Activated naive CD4-positive, alpha-beta T cell treated with anti-CD3 and anti-CD28 coated beads, Interleukin-2, amount 50 U/mL, for 72 hours (primary cell): ENCODE results near the gene PADI3. TPM values are rescaled to one million over a fixed set of nuclear protein-coding genes. Genes with fewer than 3 reads are reported as not detected.
A peak's percentile ranks its signal among the peaks of the same experiment; 100 is the strongest.

Experiments used
- ATAC-seq, 2 donors: fragments of 150-1000 bp; cut with Tn5 transposase; 2 replicates each; pipeline ENCODE4 v1.10.0; 2021; ENCODE audit warnings: mild to moderate bottlenecking in 2 of 2, moderate library complexity in 2 of 2
- DNase-seq, 2 donors: peaks; one replicate each; pipeline ENCODE4 v3.0.0; 2021 to 2022; ENCODE audit warnings: low spot score in 2 of 2
- H3K27ac Mint-ChIP-seq, 2 donors: one replicate each; pipeline ENCODE4 v1.8.0; 2022; ENCODE audit warnings: mild to moderate bottlenecking in 2 of 2, mixed read lengths in 2 of 2
- H3K36me3 Mint-ChIP-seq, 2 donors: one replicate each; pipeline ENCODE4 v1.8.0; 2022; ENCODE audit warnings: mixed read lengths in 2 of 2
- H3K9me3 Mint-ChIP-seq, 2 donors: one replicate each; pipeline ENCODE4 v1.8.0; 2022; ENCODE audit warnings: mixed read lengths in 2 of 2
- total RNA-seq, 2 donors: library from RNA; stranded (reverse); gene quantifications; one replicate each; pipeline ENCODE4 v1.2.3, GENCODE V29; 2022

PADI3 gene
- total RNA-seq, 2 donors from 2014 or later: not detected

DNA sequence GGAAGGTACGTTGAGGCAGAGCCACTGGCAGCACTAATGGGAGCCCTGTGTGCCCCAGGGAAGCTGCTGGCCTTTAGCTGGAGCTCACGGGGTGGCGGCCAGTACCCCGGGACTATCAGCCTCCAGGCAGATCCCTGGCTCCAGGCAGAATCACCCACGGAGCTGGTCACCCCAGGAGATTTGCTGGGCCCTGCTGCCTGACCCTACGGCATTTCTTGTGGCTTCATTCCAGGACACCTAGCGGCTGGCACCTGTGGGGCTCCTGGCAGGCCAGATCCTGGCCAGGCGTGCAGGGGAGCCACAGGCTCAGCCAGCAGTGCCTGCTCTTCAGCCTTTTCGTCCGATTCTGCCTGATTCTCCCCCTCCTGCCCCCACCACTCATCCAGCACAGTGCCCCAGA lies 36.9 kb upstream of the PADI3 start:
- Mint-ChIP-seq H3K9me3 (no peaks in the 10 kb centered on the region), H3K36me3 (no peaks in the 10 kb centered on the region), H3K27ac (no peak overlapping the region)
- DNase-seq (no peak), ATAC-seq (no peak)

DNA sequence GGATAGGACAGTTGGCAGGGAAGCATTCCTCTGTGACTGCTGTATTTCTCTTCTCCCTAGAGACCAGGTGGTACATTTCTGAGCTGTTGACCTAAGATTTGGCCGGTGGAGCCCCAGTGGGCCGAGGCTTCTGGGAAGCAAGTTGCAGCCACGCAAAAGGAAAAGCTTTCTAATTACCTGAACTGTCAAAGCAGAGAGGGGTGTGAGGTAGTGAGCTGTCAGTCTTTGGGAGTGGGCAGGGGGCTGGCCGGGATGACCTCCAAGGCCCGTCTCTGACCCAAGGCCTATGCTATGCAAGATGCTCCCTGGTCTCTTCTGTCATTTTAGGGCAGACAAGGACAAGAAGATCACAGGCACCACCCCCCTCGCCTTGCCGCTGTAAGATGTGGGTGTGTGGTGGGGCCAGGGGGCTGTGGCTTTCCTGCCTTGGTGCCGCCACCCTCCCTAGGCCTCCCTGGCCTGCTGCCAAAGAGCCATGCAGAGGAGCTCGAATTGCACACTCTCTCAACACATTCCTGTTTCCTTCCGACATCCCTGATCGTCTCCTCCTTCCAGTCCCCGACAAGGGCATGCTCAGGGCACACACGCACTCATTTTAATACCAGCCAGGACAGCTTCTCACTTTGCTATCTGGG lies 36.3 kb upstream of the PADI3 start:
- DNase-seq (peak in 1 of 2 donors; percentile 56), ATAC-seq (peak in 1 of 2 donors; percentile 48)
- Mint-ChIP-seq H3K27ac (no peak overlapping the region), H3K36me3 (no peaks in the 10 kb centered on the region), H3K9me3 (no peaks in the 10 kb centered on the region)

DNA sequence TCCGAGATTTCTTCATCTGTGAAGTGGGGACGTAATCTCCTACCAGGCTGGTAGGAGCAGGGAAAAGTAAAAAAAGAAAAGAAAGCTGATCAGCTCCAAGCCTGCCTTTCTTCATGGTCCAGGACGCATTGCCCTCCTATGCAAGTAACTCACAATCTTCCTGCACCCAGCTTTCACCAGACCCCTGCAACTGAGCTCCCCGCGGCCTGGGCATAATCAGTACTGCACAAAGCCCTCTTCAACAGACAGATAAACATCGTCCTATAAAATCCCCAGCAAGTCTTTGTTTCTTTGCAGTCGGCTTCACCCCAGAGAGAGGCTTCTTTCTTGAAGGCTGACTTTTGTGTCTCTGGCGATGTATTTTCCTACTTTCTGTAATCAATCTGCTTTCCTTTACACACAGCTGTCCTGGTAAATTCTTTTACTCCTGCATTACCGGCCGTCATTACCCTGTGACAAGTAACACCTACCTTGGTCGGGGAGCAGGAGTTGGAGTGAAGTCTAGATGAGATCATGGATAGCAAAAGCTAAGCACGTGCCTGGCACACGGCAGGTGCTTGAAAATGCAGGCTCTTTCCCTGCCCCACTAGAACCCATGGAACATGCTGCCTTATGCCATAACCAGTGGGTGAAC lies 35.6 kb upstream of the PADI3 start:
- Mint-ChIP-seq H3K36me3 (no peaks in the 10 kb centered on the region), H3K9me3 (no peaks in the 10 kb centered on the region), H3K27ac (no peak overlapping the region)
- ATAC-seq: no peak
- no peak for DNase-seq

DNA sequence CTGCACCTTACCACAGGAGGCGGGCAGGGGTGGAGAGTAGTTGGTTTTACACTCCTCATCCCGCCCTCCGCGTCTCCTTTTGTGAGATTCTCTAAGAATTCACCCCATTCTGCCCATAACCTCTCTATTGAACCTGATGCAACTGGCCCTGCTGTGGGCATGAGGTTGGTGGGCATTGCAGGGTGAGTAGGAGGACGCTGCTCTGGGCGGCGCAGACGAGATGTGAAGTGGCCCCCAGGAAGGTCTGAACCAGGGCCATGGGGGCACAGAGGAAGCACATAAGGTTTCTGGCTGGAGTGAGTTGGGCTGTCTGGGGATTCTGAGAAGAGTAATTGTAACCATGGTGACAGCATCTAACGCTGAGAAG lies 35.1 kb upstream of the PADI3 start:
- Mint-ChIP-seq H3K27ac (no peak overlapping the region), H3K36me3 (no peaks in the 10 kb centered on the region), H3K9me3 (no peaks in the 10 kb centered on the region)
- ATAC-seq (no peak), DNase-seq (no peak)

DNA sequence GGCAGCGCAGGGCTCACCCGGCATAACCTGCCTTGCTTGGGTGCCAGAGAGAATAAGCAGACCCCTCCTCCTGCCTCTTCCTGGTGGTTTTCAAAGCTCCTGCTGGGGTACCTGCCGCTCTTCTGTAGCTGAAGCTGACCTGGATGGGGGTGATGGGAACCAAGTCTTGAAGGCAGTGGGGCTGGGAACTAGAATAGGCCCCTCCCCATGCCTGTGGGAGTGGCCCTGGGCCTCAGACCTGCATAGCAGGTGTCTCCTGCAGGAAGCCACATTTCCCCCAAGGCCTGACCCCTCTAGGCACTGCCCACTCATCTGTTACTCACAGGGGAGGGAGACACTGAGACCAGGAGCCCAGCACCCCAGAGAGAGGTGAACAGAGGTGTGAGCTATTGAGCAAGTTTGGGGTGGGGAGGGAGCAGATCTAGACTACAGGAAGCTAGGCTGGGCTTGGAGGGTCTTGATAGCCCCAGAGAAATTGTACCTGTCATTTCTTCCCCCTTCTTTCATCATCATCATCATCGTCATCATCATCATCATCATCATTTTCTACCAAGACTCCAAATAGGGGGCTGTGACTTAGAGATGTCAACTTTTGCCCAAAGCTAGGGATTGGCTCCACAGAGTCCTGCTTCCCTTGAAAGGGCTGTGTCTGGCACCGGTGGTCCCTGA lies 33.9 kb upstream of the PADI3 start:
- DNase-seq: no peak
- ATAC-seq: no peak
- no peak overlapping the region for H3K27ac Mint-ChIP-seq

DNA sequence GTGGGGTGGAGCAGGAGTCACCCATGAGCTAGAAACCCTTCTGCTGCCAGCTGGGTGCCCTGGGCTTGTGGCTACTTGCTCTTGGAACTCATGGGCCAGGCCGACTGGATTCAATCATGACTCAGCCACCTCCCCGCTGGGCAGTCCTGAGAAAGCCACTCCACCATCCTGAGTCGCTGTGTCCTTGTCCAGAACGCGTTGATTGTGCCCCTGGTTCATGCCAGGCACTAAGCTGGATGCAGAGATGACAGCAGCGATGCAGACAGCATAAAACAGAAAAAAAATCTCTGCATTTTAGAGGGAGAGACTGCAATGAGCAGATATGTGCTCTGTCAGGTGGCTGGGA lies 33.4 kb upstream of the PADI3 start:
- ATAC-seq (no peak), DNase-seq (no peak)
- Mint-ChIP-seq H3K9me3 (no peaks in the 10 kb centered on the region), H3K27ac (no peak overlapping the region), H3K36me3 (no peaks in the 10 kb centered on the region)

More for the DNA sequence above, 33.9 kb upstream of the PADI3 start:
- Mint-ChIP-seq H3K9me3 (no peaks in the 10 kb centered on the region), H3K36me3 (no peaks in the 10 kb centered on the region)

DNA sequence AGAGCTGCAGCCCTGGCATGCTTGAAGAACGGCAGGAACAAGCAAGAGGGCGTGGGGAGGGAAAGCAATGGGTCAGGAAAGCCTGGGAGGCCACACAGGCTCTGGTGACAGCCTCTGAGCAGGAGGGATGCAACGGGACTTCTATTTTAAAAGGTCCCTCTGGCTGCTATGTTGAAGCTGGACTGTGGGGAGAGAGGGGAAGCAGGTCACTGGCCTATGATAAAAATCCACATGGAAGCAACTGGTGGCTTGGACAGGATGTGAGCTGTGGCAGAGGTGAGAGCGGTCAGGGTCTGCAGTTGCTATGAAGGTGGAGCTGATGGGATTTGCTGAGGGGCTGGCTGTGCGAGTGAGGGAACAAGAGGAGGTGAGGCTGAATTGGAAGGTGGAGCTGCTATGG lies 32.8 kb upstream of the PADI3 start:
- H3K27ac Mint-ChIP-seq: peak overlapping the region in 1 of 2 donors; percentile 76
- DNase-seq (no peak), ATAC-seq (no peak)
- H3K9me3 Mint-ChIP-seq: no peaks in the 10 kb centered on the region
- no peaks in the 10 kb centered on the region for H3K36me3 Mint-ChIP-seq

DNA sequence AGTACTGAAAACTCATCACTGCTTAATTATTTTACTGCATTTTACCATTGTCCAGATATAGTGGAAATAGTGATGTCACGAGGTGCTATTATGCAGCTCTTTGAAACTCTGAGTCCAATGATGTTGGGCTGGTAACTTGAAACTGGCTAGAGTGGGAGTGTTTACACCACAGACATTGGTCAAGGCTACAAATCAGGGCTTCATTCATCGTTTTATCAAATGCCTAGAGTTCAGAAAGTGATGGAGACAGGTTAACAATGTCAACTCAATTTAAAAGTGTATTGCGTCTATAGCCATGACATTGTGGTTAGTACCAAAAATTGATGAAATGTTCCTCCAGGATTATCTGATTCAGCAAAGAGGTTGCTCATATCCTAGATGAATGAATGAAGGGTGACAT lies 31.3 kb upstream of the PADI3 start:
- DNase-seq (no peak), ATAC-seq (no peak)
- no peak overlapping the region for H3K27ac Mint-ChIP-seq
- H3K36me3 Mint-ChIP-seq: no peaks in the 10 kb centered on the region
- no peaks in the 10 kb centered on the region for H3K9me3 Mint-ChIP-seq

DNA sequence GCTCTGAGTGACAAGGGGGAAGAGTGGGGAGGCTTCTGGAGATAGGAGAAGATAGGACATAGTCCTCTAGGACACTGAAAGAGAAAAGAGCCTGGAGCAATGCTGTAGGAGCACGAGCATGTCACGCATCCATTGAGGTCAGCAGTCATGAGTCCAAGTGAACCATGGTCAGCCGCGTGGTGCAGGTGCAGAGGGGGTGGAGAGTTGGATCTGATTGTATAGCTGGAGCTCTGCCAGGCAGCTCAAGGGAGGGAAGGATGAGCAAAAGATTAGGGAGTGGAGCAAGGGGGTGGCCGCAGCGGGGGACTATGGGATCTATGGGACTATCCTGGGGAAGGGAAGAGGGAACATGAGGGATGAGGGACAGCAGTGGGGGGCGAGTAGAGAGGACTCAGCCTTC lies 30.0 kb upstream of the PADI3 start:
- Mint-ChIP-seq H3K27ac (no peak overlapping the region), H3K9me3 (no peaks in the 10 kb centered on the region), H3K36me3 (no peaks in the 10 kb centered on the region)
- ATAC-seq (no peak), DNase-seq (no peak)

DNA sequence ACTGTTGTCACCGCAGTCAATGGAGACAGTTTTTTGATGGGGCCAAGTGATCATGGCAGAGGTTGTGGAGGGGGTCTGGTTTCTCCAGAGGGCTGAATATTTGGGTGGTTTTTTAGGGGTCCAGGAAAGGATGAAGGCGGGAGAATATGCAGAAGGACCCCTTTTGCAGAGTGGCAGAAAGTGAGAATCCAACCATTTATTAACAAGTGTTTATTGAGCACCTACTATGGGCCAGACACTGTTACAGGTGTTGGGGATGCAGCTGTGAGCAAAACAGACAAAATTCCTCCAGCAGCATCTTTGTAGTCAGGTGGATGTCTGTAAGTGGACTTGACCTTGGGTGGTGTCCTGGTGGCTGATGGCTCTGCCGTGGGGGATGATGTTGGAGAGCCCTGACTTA lies 28.6 kb upstream of the PADI3 start:
- no peak for DNase-seq
- H3K36me3 Mint-ChIP-seq: no peaks in the 10 kb centered on the region
- H3K9me3 Mint-ChIP-seq: no peaks in the 10 kb centered on the region
- ATAC-seq: no peak
- no peak overlapping the region for H3K27ac Mint-ChIP-seq

DNA sequence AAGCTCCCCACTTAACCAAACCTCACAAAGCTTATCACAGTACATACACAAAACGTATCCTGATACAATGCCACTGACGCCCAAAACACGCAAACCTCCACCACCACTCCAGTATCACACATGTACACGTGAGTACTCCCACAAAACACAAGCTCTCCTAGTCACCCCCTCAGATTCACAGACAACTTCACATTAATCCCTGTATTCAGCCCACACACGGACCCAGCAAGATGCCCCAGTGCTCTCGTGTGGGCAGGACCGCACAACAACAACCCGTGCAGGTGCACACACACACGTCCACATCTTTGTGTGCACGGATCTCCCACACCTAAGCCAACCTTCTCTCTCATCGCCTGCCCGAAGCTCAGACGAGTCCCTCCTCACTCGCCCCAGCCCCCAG lies 26.3 kb upstream of the PADI3 start:
- no peak for DNase-seq
- Mint-ChIP-seq H3K36me3 (no peaks in the 10 kb centered on the region), H3K27ac (no peak overlapping the region), H3K9me3 (no peaks in the 10 kb centered on the region)
- ATAC-seq: no peak

DNA sequence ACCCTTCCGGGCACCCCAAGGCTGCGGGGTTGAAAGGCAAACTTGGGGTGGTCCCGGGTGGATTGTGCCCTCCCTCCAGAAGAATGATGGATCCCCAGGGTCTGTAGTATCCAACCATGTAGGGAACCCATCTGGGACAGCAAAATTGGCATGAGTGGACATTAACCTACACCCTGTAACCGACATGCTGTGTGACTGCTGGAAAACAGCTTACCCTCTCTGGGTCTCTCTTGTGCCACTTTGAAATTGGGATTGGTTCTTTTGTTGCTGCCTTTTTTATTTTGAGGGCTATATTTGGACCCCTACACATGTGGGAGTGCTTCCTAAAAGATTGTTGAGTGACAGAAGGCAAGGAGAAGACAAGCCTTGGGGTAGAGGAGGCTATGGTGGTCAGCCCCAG lies 24.5 kb upstream of the PADI3 start:
- no peaks in the 10 kb centered on the region for H3K36me3 Mint-ChIP-seq
- no peak overlapping the region for H3K27ac Mint-ChIP-seq
- H3K9me3 Mint-ChIP-seq: no peaks in the 10 kb centered on the region
- DNase-seq: no peak
- ATAC-seq: no peak

DNA sequence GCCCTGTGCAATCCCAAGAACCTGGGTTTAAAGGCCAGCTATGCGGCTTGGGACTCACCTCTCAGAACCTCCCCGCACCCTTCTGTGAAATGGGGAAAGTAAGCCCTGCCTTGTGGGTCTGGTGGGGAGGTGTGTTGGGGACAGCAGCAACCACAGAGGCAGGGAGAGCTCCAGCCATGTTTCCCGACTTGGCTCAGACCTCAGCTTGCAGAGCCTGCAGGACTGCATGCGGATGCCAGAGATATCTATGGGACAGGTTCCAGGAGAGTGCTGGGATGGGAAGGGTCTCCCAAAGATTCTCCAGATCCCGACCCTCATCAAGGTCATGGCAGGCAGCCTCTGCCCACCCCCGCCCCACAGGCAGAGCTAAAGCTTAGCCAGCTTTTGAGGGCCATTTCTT lies 23.8 kb upstream of the PADI3 start:
- Mint-ChIP-seq H3K9me3 (no peaks in the 10 kb centered on the region), H3K27ac (no peak overlapping the region), H3K36me3 (no peaks in the 10 kb centered on the region)
- no peak for ATAC-seq
- no peak for DNase-seq

DNA sequence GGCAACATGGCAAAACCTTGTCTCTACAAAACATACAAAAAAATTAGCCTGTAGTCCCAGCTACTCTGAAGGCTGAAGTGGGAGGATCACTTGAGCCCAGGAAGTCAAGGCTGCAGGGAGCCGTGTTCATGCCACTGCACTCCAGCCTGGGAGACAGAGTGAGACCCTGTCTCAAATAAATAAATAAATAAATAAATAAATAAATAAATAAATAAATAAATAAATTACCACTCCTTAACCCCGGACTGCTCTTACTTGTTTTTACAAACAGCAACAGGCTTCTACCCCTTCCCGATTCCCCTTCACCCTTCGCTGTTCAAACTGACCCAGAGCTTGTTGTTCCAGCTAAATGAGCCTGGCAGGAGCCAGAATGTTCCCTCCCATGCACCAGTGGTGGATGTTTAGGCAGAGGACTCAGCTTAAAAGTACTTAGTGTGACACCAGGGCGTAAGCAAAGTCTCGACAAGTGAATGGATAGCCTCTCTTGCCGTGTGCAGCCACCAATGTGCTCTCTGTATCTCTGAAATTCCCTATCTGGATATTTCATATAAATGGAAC lies 21.5 kb upstream of the PADI3 start:
- ATAC-seq (no peak), DNase-seq (no peak)
- Mint-ChIP-seq H3K9me3 (no peaks in the 10 kb centered on the region), H3K27ac (peak overlapping the region in 1 of 2 donors; percentile 53), H3K36me3 (no peaks in the 10 kb centered on the region)

DNA sequence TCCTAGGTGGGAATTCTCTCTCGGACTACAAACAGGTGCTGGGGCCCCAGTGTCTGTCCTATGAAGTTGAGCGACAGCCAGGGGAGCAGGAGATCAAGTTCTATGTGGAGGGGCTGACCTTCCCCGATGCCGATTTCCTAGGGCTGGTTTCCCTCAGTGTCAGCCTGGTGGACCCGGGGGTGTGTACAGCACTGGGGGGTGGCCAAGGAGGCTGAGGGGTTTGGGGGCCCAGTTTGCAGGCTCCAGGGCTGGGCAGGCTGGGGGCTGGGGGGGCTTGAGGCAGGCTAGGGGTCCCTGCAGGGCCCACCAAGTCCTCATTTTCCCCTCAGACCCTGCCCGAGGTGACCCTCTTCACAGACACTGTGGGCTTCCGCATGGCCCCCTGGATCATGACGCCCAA lies 20.3 kb upstream of the PADI3 start:
- H3K36me3 Mint-ChIP-seq: no peaks in the 10 kb centered on the region
- DNase-seq (no peak), ATAC-seq (no peak)
- no peak overlapping the region for H3K27ac Mint-ChIP-seq
- H3K9me3 Mint-ChIP-seq: no peaks in the 10 kb centered on the region

DNA sequence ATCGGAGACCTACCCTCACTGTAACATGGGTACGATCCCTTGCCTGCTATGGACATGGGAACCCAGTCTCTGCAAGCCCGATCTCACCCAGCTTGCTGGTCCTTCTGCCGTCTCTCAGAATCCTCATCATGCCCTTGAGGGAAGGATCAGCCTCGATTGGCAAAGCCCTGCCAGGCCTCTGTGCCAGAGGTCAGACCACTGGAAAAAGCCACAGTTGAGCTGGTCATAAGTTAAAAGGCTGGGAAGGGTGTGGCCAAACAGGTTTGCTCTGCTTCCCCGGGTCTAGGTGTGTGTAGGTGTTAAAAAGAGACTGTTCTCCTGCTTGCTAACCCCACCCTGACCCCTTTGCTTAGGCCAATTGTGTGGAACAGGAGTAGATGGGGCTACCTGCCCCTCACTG lies 19.5 kb upstream of the PADI3 start:
- H3K36me3 Mint-ChIP-seq: no peaks in the 10 kb centered on the region
- ATAC-seq (no peak), DNase-seq (no peak)
- H3K27ac Mint-ChIP-seq: no peak overlapping the region
- H3K9me3 Mint-ChIP-seq: no peaks in the 10 kb centered on the region

DNA sequence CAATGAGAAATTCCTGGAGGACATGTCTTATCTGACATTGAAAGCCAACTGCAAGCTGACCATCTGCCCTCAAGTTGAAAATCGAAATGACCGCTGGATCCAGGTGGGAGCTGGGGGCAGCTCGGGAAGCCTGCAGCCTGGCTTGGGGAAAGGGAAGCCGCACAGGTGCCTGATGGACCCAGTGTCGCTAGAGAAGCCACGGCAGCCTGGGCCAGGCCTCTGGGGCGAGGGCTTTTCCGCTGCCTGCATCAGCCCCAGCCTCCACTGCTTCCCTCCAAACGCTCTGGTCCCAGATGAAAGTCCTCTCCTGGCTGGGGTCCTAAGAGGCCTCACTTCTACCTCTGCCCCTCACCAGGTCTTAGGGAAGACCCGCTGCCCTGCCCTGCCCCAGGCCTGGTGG lies 18.8 kb upstream of the PADI3 start:
- DNase-seq: no peak
- ATAC-seq: no peak
- H3K36me3 Mint-ChIP-seq: no peaks in the 10 kb centered on the region
- H3K27ac Mint-ChIP-seq: no peak overlapping the region
- no peaks in the 10 kb centered on the region for H3K9me3 Mint-ChIP-seq
